Mammary epithelial cell (primary cell): ENCODE results near the gene CCDC90B.

Experiments used
- EZH2 ChIP-seq: IDR thresholded peaks from 2 replicates; pipeline ENCODE4 v1.6.1; 2012; ENCODE audit warnings: low read length, inconsistent platforms, borderline replicate concordance
- TF ChIP-seq, protein P1 (sequence below), 2 donors: IDR thresholded peaks in 1 of 2; conservative IDR thresholded peaks in 1 of 2; 2 replicates each; pipeline ENCODE4 v1.5.1; 2011 to 2012; ENCODE audit warnings: inconsistent platforms in 2 of 2, low read length in 2 of 2, mild to moderate bottlenecking in 2 of 2, control low read depth in 1 of 2, low read depth in 1 of 2; ENCODE audit not compliant: insufficient read depth in 1 of 2; ENCODE audit errors: extremely low read depth in 1 of 2

DNA sequence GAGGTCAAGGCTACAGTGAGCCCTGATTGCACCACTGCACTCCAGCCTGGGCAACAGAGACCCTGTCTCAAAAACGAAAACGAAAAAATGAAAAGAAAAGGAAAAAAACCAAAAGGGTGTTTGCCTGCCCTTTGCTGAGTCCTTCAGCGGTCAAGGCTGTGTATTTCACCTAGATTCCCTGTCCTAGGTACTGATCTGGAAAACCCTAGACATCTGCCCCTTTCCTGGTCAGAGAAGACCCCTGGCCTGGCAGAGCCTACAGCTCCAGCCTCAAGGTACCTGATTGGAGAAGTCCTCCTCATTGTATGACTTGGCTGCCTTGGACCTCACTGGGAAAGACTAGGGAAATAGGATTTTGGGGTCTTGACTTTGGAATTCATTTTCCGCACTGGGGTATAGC lies 8.0 kb upstream of the CCDC90B start:
- TF ChIP-seq, protein P1, sequence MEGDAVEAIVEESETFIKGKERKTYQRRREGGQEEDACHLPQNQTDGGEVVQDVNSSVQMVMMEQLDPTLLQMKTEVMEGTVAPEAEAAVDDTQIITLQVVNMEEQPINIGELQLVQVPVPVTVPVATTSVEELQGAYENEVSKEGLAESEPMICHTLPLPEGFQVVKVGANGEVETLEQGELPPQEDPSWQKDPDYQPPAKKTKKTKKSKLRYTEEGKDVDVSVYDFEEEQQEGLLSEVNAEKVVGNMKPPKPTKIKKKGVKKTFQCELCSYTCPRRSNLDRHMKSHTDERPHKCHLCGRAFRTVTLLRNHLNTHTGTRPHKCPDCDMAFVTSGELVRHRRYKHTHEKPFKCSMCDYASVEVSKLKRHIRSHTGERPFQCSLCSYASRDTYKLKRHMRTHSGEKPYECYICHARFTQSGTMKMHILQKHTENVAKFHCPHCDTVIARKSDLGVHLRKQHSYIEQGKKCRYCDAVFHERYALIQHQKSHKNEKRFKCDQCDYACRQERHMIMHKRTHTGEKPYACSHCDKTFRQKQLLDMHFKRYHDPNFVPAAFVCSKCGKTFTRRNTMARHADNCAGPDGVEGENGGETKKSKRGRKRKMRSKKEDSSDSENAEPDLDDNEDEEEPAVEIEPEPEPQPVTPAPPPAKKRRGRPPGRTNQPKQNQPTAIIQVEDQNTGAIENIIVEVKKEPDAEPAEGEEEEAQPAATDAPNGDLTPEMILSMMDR (conservative IDR thresholded peaks at IDR 0.05 in 1 of 2, IDR thresholded peaks at IDR 0.05 in 1 of 2; ENCODE audit: extremely low read depth in 1 of 2, insufficient read depth in 1 of 2, low read depth in 1 of 2, low read length in 2 of 2), result no peak
- TF ChIP-seq EZH2, result no peak
